Middle frontal gyrus (tissue), 1 donor: ENCODE measurements around the gene NFILZ.

Experiments used
- DNase-seq: peaks from one replicate; pipeline ENCODE4 v3.0.0-alpha.2; 2015; ENCODE audit warnings: low spot score; ENCODE audit errors: extremely low spot score

The NFILZ gene

GRCh38 chr19:8641221-8641907 lies 10.9 kb downstream of the NFILZ start:
- no peak for DNase-seq

- DNase-seq = no peak
Observed at GRCh38 chr19:8641908-8642547, 11.6 kb downstream of the NFILZ start.

GRCh38 chr19:8642561-8642960 lies 12.1 kb downstream of the NFILZ start:
- DNase-seq = no peak

GRCh38 chr19:8643860-8644653 lies 13.6 kb downstream of the NFILZ start:
- no peak for DNase-seq

GRCh38 chr19:8648240-8648639 lies 17.8 kb downstream of the NFILZ start:
- no peak for DNase-seq

- DNase-seq = no peak
Observed at GRCh38 chr19:8654591-8655339, 24.3 kb downstream of the NFILZ start.

GRCh38 chr19:8655340-8655709 lies 24.9 kb downstream of the NFILZ start:
- no peak for DNase-seq

- DNase-seq = no peak
Observed at GRCh38 chr19:8657869-8658268, 27.4 kb downstream of the NFILZ start.

GRCh38 chr19:8659905-8660304 lies 29.5 kb downstream of the NFILZ start:
- DNase-seq = no peak

- DNase-seq = no peak
Observed at GRCh38 chr19:8662263-8662662, 31.8 kb downstream of the NFILZ start.

- no peak for DNase-seq
Observed at GRCh38 chr19:8663920-8664670, 33.7 kb downstream of the NFILZ start.

GRCh38 chr19:8664671-8665057 lies 34.2 kb downstream of the NFILZ start:
- DNase-seq = no peak

- DNase-seq = no peak
Observed at GRCh38 chr19:8665468-8666213, 35.2 kb downstream of the NFILZ start.

- DNase-seq = no peak
Observed at GRCh38 chr19:8666814-8667405, 36.5 kb downstream of the NFILZ start.

- no peak for DNase-seq
Observed at GRCh38 chr19:8673276-8673891, 43.0 kb downstream of the NFILZ start.

GRCh38 chr19:8675066-8675465 lies 44.6 kb downstream of the NFILZ start:
- DNase-seq = no peak

- no peak for DNase-seq
Observed at GRCh38 chr19:8678244-8678807, 47.9 kb downstream of the NFILZ start.
